ENCODE results near the gene IL1RAPL2.
"Not testable (repeated sequence)": the region's sequence is repeated elsewhere in the genome, so short reads cannot be mapped to it uniquely, and the experiment has no call there.

IL1RAPL2 gene

GRCh38 chrX:104863466-104863865 is 297.5 kb downstream of the IL1RAPL2 start:
- DNase-seq = no peak

- no peak for DNase-seq
Observed at GRCh38 chrX:104864296-104864695, 298.3 kb downstream of the IL1RAPL2 start.

GRCh38 chrX:104877504-104877903 is 311.5 kb downstream of the IL1RAPL2 start:
- no peak for DNase-seq

- no peak for DNase-seq
Observed at GRCh38 chrX:104902070-104902469, 336.1 kb downstream of the IL1RAPL2 start.

GRCh38 chrX:104909694-104910093 is 343.7 kb downstream of the IL1RAPL2 start:
- not testable (repeated sequence) for DNase-seq

GRCh38 chrX:104913348-104913747 is 347.3 kb downstream of the IL1RAPL2 start:
- DNase-seq = no peak

- DNase-seq = not testable (repeated sequence)
Observed at GRCh38 chrX:104914686-104915085, 348.7 kb downstream of the IL1RAPL2 start.

- DNase-seq = no peak
Observed at GRCh38 chrX:104918122-104918521, 352.1 kb downstream of the IL1RAPL2 start.

GRCh38 chrX:104921584-104922205 is 355.7 kb downstream of the IL1RAPL2 start:
- no peak for DNase-seq

GRCh38 chrX:104922206-104922621 is 356.2 kb downstream of the IL1RAPL2 start:
- peak; percentile 20 for DNase-seq

GRCh38 chrX:104929324-104929723 is 363.3 kb downstream of the IL1RAPL2 start:
- no peak for DNase-seq

- DNase-seq = no peak
Observed at GRCh38 chrX:104935581-104935980, 369.6 kb downstream of the IL1RAPL2 start.

GRCh38 chrX:104953251-104953650 is 387.3 kb downstream of the IL1RAPL2 start:
- no peak for DNase-seq

GRCh38 chrX:104961926-104962325 is 395.9 kb downstream of the IL1RAPL2 start:
- DNase-seq = no peak

- DNase-seq = no peak
Observed at GRCh38 chrX:104968241-104968640, 402.2 kb downstream of the IL1RAPL2 start.

- no peak for DNase-seq
Observed at GRCh38 chrX:104972737-104973136, 406.7 kb downstream of the IL1RAPL2 start.

- no peak for DNase-seq
Observed at GRCh38 chrX:104987063-104987462, 421.1 kb downstream of the IL1RAPL2 start.

GRCh38 chrX:104988038-104988437 is 422.0 kb downstream of the IL1RAPL2 start:
- DNase-seq = no peak

GRCh38 chrX:104995546-104995945 is 429.5 kb downstream of the IL1RAPL2 start:
- no peak for DNase-seq

- no peak for DNase-seq
Observed at GRCh38 chrX:105006103-105006502, 440.1 kb downstream of the IL1RAPL2 start.

- DNase-seq = no peak
Observed at GRCh38 chrX:105006996-105007395, 441.0 kb downstream of the IL1RAPL2 start.

- no peak for DNase-seq
Observed at GRCh38 chrX:105013719-105014118, 447.7 kb downstream of the IL1RAPL2 start.

GRCh38 chrX:105017641-105018040 is 451.6 kb downstream of the IL1RAPL2 start:
- DNase-seq = no peak

GRCh38 chrX:105018865-105019264 is 452.9 kb downstream of the IL1RAPL2 start:
- DNase-seq = no peak

GRCh38 chrX:105028962-105029361 is 463.0 kb downstream of the IL1RAPL2 start:
- not testable (repeated sequence) for DNase-seq

All from NCI-H187 treated with DMSO at 0.1 percent for 48 hours (cell line).